Amygdala (tissue), 56 donors: ENCODE data around the gene ELK3.

Source experiments
- DNase-seq, 56 donors: peaks; one replicate each; lab custom pipeline; 2025; lab: John Stamatoyannopoulos, UW

Gene ELK3

DNA sequence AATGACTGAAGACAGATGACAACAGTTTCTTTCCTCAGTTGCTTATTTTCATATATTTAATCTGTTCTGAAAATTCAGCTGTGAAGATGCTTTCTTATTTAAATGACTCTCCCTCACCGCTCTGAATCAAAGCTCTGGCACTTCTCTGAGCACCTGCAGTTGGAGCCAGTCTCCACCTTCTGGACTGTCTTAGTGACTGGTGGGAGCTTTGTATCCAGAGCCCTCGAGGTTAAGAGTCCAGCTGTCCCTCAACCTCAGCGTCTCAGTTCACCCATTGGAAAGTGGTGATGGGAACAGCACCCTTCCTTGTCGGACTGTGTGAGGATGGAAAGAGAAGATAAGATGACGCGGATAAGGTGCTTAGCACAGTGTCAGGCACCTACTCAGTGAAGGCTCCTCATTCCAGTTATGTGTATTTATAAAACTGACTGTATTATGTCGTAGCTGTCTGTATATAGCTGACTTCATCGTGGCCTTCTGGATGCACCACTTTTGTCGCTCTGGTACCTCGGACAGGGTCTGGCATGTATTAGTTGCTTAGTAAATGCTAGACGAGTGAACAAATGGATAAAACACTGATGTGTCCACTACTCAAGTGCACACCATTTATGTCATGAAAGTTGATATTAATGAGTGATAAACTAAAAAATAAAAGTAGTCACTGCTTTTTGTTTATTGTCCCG lies 34.5 kb downstream of the ELK3 start:
- DNase-seq: no peak

DNA sequence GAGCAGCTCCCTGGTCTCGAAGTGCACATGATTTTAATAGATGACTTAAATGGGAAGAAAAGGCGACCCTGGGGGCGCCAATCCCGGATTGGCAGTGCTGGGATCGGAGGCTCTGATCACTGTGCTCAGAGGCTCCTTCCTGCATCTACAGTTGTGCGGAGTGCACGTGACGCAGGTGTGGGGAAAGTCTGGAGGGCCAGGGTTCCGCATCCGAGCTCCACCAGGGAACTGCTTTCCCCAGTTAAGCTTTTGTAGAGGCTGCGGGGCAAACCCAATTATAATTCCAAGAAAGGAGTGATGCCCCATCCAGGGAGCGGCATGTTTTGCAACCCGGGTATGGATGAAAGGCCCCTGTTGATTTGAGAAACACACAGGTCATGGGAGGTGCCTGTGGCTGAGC lies 36.5 kb downstream of the ELK3 start:
- no peak for DNase-seq

DNA sequence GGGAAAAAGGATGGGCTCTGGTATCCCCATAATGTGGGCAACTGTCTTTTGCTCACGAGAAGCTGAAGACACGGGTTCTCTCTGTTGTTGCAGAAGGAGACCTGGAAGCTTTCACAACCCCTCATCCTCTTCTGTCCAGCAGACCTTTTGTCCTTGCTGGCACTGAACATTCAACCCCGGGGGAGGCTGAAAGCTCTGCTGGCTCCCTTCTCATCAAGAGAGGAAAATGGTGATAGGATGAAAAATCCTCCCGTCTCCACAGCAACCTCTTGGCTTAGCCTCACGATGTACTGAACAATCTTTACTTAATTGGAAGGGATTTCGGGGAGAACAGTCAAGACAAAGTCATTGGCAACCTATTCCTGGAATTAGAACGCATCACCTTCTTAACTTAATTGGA lies 39.0 kb downstream of the ELK3 start:
- DNase-seq: peak in 10 of 56 donors; percentile 10 to 52 (median 27)

DNA sequence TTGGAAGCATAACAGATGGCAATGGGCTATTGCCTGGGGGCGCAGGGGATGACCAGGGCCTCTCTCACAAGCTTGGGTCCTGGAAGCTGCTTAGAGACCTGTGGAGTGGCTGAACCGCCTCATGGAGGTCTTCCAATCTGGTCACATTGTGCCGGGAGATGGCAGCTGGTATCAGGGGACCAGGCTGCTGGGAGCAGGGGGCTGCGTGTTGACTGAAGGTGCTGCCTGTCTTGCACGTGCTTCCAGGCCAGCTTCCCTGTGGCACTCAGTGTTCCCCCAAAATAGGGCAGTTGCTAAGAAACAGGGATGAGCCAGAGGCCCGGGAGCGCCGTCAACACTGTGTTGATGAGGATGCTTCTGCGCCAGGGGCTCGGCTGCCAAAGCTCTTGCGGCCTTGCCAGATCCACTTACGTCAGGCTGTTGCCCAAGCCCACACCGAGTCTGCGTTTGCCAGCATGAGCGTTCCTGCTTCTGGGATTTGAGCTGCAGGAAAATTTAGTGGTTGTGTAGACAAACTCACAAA lies 39.8 kb downstream of the ELK3 start:
- peak in 54 of 56 donors; percentile 45 to 97 (median 88) for DNase-seq

DNA sequence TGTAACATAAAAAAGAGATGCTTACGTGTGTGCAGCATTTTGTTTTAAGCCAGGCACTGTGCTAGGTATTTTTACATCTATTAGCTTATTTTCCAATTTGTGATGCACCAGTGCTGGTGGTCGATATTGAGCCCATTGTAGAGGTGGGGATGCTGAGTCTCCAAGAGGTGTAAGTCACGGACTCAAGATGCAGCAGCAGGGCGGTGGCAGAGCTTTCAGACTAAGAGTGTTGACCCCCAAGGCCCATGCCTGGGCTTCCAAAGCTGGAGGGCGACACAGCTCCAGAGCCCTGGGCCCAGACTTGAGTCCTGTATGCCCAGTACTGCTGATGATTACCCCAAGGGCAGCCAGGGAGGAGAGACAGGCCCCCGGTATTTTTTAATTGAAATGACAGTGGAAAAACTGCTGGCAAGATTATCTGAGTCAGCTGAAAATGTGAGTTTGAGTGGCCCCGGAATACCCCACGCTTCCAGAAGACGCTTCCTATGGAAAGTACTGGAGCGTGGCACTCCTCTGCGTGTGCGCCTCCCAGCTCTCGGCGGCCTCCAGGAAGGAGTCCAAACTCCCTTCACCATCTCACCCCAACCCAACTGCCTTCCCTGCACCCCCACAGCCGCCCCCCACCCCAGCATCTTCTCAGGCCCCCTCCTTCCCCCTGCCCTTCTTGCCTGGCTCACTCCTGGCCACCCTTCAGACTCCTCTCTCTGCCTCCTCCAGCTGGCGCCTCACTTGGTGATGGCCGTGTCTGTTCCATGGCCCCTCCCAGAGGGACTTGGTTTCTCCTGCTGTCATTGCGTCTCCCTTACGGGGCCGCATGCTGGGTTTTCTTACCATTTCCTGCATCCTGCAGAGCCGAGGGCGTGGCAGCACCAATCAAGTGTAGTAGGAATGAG lies 40.7 kb downstream of the ELK3 start:
- peak in 2 of 56 donors; percentile 27 to 32 for DNase-seq

DNA sequence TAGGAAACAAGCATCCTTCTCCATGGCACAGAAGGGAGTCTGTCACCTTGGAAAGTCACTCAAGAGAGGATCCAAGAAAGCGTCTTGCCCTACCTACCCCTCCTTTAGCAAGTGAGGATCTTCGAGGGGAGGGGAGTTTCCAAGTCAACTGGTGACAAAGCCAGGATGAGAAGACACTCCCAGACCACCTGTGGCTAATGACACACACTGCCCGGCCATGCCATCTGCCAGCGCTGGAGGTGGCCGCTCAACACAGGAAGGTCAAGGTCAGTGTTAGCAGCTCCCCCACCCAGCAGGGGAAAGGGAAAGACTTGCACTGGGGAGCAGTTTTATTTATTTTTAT lies 41.3 kb downstream of the ELK3 start:
- peak in 1 of 56 donors; percentile 16 for DNase-seq

DNA sequence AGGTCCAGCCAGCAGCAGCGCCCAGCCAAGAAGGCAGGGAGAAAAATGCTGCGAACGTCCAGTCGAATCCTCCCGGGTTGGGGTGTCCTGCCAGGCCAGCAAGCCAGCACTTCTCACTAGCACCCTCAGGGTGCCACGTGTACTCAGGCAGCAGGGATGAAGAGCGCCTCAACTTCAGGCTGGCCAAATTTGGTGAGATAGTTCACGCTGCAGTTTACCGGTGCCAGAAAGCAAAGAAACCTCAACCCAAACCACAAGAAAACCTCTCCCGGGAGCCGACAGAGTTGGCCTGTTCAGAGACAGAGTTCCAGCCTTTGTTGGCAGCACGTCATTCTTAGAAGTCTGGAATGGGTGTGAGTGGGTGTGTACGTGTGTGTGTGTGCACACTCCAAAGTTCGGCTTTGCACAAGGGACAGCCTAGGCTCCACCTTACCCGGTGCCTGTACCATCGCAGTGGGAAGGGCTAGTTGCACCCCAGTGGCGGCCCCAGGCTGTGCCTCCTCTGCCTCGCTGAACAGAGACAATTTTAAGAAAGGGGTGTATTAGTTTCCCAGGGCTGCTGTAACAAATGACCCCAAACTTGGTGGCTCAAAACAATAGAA lies 42.1 kb downstream of the ELK3 start:
- peak in 2 of 56 donors; percentile 13 to 42 for DNase-seq

DNA sequence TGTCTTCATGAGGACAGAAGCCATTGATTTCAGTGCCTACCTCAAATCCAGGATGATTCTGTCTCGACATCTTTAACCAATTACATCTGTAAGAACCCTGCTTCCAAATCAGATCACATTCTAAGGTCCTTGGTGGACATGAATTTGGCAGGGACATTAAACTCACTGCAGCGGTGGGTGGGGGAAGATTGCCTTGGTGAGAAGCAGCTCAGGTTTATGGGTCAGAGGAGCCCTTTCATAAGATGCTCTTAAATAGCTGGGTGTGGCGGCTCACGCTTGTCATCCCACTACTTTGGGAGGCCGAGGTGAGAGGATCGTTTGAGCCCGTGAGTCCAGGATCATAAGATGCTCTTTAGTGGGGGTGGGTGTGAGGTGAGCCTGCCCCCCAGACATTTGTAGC lies 42.9 kb downstream of the ELK3 start:
- no peak for DNase-seq

DNA sequence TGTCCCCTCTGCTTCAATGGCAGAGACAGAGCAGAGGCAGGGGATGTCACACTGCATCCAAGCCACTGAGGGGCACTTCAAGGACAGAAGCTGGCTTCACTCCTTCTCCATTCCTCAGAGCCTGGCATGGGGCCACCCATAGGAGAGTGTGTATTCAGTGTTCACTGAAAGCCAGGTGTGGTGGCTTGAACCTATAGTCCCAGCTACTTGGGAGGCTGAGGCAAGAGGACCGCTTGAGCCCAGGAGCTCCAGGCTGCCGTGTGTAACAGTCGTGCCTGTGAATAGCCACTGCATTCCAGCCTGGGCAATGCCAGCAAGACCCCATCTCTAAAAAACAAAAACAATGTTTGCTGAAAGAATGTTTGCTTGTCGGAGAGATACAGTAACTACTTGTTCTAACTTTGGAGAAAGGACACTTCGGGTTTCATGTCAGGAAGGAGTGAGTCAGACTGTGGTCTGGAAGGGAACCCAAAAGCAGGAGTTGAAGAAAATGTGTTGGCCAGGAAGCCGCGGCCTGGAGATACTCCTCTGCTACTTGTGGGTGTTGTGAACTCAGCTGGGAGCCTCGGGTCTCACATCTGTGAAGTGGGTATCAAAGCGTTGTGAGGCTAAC lies 43.4 kb downstream of the ELK3 start:
- DNase-seq: peak in 1 of 56 donors; percentile 33

DNA sequence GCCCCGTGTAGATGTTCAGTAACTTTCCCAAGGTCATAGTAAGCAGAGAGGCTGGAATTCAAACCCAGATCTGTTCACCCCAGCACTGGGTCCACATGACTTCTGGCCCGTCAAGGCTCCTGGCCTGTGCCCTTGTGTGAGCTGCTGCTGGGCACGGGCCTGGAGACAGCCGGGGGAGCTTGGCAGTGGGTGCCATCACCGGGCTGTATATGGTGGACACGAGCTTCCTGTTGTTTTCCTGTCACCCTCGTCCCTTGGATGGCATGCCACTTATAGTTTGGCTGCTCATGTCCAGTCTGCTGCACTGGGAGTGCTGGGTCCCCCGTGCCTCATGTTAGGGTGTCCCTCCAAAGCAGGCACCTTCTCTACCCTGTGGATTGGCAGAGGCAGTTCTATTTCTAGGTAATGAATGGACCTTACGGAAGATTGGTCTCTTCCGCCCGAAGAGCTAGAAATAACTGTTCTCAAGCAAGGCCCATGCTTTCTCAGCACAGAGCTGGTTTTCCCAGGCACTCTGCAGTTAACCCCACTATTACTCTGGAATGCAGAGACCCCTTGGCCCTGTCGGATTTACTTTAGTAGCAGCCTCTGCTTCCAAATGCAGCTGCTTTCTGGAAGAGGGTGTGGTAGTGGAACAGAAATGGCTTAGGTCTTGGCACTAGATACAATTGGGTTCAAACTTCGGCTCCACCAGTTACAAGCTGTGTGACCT lies 44.3 kb downstream of the ELK3 start:
- no peak for DNase-seq

DNA sequence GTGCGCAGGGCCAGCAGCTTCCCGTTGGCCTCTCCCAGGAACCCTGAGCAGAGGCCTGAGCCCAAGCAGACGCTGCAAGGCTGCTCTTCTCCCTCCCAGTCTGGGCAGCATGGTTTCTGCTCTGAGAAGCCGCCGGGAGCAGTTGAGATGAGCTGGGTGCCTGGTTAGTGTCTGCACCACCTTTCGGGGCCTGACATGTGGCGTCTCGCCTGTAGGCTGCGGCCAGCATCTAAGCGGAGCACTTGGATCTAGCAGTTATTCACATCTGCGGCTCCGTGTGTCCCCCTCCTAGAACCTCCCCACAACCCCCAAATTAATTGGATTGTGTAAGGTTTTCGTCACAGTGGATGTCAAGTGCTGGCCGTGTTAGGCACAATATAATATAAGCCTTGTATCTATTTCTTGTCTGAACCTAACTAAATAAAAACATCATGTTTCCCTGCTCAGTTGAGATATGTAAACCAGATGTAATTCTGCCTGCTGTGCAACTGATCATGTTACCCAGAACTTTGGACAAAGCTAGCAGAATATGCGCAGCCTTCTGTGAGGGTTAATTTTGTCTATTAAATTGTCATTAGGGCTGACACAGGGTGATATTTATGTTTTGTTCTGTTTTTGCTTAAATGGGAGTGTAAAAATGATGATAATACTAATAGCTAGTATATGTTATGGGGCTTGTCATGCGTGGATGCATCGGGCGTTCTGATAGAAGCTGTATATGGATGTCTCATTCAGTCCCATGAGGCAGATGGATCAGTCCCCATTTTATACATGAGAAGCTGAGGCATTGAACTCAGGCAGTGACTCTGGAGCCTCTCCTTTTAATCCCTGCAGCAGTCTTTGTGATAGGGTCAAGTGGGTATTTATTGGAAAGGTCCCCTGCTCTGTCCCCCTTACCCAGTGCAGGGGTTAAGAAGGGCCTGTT lies 45.8 kb downstream of the ELK3 start:
- no peak for DNase-seq

DNA sequence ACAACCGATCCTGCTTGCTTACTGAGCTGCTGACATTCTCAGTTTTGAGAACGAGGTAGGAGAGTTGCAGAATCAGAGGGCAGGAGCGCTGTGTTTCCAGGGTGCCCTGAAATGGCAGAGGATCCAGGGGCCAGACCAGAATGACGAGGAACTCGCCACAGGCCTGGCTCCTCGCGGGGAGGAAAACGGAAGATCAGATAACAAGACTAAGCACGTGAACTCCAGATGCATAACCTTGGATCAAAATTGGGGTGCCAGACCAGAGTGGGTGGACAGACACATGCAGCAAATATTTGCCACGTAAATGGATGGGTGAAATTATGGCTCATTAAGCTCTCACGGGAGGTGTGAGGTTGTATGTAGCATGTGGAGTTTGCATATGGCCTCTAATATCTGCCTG lies 46.5 kb downstream of the ELK3 start:
- no peak for DNase-seq

DNA sequence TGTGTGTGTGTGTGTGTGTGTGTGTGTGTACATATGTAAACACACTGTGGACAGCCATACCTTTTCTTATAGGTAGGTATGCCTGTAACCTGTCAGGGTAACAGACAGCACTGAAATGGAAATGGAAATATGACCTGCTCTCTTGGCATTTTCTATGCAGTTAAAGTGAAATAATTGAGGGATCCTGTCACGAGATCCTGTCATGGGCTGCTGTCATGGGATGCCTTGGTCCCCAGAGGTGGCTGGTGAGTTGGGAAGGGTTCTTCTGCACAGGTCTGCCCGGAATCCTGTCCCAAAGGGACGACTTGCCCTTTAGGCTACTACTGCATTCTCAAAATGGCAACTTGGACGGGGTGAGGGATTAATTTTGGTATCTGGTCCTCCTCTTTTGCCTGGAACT lies 47.3 kb downstream of the ELK3 start:
- no peak for DNase-seq

DNA sequence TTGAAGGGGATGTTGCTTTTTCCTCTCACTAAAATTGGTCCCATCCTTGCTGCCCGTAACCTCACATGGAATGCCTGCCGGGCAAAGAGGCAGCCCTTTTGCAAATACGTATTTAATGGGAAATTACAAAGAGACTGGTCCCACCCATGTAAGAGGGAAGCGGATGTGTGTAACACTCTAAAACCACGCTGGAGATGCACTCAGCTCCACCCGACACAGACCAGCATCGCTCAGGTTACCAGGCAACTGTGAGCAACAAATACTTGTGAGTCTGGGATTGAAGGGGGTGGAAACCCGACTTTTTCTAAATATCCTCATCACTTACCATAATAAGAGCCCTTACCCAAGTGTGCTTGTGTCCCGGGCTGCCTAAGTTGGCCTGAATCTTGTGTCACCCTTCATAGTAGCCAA lies 47.7 kb downstream of the ELK3 start:
- peak in 6 of 56 donors; percentile 16 to 54 (median 28) for DNase-seq

DNA sequence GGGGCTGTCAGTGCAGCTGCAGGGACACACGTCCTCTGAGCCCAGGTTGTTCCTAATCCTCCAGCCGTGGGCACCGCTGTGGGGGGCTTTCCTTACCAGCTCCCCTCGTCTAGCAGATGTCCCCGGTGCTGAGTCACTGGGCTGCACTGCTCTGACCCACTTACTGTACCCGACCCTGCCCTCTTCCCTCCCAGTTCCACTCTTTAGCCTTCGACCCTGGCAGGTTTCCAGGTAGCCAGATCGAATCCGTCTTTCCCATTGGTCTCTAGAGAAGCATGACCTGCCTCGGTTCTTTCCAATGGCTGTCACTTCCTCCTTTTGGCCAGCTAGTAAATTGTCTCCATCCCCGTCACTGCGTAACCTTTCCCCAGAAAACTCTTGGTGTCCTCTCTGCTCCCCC lies 48.4 kb downstream of the ELK3 start:
- no peak for DNase-seq

DNA sequence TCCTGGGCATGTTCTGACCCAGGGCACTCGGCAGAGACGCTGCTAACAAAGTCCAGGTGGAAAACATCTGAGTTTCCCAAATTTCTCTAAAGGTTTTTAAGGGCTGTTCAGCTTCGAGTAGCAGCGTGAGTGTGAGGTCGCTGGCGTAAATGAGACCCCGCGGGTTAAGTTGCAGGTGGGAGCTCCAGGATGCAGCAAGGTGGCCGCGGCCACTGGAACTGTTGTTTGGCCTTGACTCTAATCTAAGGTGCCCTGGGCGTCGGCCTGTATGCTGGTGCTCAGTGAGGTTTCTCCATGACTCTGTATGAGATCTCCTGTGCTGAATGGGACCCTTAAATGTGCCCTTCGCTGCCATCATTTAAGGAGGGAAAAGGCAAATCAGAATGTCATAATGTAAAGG lies 50.7 kb downstream of the ELK3 start:
- no peak for DNase-seq

DNA sequence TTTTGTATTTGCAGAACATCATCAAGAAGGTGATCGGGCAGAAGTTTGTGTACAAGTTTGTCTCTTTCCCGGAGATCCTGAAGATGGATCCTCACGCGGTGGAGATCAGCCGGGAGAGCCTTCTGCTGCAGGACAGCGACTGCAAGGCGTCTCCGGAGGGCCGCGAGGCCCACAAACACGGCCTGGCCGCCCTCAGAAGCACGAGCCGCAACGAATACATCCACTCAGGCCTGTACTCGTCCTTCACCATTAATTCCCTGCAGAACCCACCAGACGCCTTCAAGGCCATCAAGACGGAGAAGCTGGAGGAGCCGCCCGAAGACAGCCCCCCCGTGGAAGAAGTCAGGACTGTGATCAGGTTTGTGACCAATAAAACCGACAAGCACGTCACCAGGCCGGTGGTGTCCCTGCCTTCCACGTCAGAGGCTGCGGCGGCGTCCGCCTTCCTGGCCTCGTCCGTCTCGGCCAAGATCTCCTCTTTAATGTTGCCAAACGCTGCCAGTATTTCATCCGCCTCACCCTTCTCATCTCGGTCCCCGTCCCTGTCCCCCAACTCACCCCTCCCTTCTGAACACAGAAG lies 52.8 kb downstream of the ELK3 start:
- DNase-seq: no peak

DNA sequence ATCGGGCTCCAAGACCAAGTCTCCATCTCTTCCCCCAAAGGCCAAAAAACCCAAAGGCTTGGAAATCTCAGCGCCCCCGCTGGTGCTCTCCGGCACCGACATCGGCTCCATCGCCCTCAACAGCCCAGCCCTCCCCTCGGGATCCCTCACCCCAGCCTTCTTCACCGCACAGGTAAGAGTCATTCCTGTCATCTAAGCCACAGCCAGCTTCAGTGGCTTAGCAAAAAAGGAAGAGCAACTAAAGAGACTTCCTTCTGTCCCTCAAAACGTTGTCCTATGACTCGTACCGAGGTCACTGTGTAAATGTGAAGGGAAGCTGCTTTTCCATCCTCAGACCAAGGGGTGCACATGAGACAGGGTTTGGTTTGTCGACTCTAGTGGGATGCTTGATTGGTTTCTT lies 53.4 kb downstream of the ELK3 start:
- DNase-seq: no peak
